Measurements from ENCODE around the gene USP6NL.

GRCh38 chr10:11647676-11648075 is 36.2 kb upstream of the USP6NL start:
- TF ChIP-seq POLR2AphosphoS5 (IDR thresholded peaks at IDR 0.05; ENCODE audit: low read length) (no peak), USF1 (IDR thresholded peaks at IDR 0.05; ENCODE audit: borderline replicate concordance, extremely low read length, insufficient read depth, low read depth, low read length) (no peak), NFXL1 (IDR thresholded peaks at IDR 0.05; ENCODE audit: borderline replicate concordance) (no peak), CTCF (IDR thresholded peaks at IDR 0.05 in 2 of 3, conservative IDR thresholded peaks at IDR 0.05 in 1 of 3; ENCODE audit: control insufficient read depth in 2 of 3, extremely low read depth in 1 of 3, insufficient read depth in 1 of 3, low read depth in 3 of 3, low read length in 3 of 3) (no peak), EZH2 (IDR thresholded peaks at IDR 0.05; ENCODE audit: borderline replicate concordance, control insufficient read depth, low read depth, low read length) (no peak)

All from GM12878 (cell line).